ENCODE results near the gene BGN. TPM values are rescaled to one million over a fixed set of nuclear protein-coding genes. Genes with fewer than 3 reads are reported as not detected.

Gene BGN
- total and polyA plus RNA-seq, 2 experiments from 2014 or later = 0.87 to 1.8 TPM

DNA sequence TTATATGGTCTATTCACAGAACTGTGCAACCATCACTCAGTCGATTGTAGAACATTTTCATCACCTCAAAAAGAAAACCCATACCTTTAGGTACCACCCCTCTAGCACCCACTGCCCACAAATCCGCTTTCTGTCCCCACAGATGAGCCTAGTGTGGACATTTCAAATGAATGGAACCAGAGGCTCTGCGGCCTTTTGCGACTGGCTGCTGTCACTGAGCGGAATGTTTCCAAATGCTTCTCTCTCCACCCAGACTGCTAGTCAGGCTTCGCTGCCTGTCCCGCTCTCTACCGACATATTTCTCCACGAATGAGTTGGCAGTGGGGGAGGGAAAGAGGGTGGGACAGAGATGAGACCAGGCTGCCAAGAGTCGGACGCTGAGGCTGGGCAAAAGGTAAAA lies 1.7 kb upstream of the BGN start (continued):
- TF ChIP-seq ZNF462 (CRISPR knock-in tag; IDR thresholded peaks at IDR 0.05) = no peak
- no peak for TF ChIP-seq STAT1 (IDR thresholded peaks at IDR 0.05; ENCODE audit: unreplicated experiment)

DNA sequence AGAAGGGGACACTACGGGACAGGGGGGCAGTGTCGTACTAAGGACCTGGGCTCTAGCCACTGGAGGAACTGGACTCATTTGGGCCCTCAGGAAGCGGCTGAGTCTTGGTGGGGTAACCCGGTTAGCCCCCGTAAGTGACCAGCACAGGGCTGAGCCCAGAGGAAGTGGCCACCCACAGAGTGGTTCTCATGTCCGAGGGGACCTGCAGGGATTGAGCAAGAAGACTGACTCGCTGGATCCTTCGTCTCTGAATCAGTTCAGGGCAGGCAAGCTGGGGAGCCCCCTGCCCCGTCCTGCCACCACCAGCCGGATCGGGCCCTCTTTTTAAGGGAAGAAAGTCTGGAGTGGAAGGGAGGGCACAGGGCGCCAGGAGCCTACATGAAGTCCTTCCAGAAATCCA lies 719 bp upstream of the BGN start:
- Mint-ChIP-seq H3K4me3 (no peak overlapping the region), H3K9me3 (no peaks in the 10 kb centered on the region), H3K27ac (no peak overlapping the region), H3K27me3 (ENCODE audit: insufficient read depth, low read depth, poor library complexity) (peaks cover 4% of the 10 kb centered on the region), H3K36me3 (ENCODE audit: low read depth) (no peaks in the 10 kb centered on the region), H3K4me1 (peaks cover 5% of the 10 kb centered on the region)
- H3K4me2 ChIP-seq = no peak overlapping the region
- H3K79me2 ChIP-seq (replicated peaks; ENCODE audit: insufficient read depth) = no peaks in the 10 kb centered on the region
- no peaks in the 10 kb centered on the region for H4K20me1 ChIP-seq (replicated peaks; ENCODE audit: insufficient read depth)
- no peaks in the 10 kb centered on the region for H3F3A ChIP-seq (replicated peaks; ENCODE audit: low read depth)
- no peak overlapping the region for H3K4me3 ChIP-seq
- no peak overlapping the region for H3K27ac ChIP-seq (ENCODE audit: low read depth)
- no peak for ATAC-seq
- no peak overlapping the region for H2AFZ ChIP-seq
- H3K36me3 ChIP-seq (ENCODE audit: insufficient read depth) = no peaks in the 10 kb centered on the region
- no peaks in the 10 kb centered on the region for H3K27me3 ChIP-seq (ENCODE audit: insufficient read depth)
- no peaks in the 10 kb centered on the region for H3K4me1 ChIP-seq (ENCODE audit: insufficient read depth)
- no peak for DNase-seq (ENCODE audit: low spot score)
- H3K9me2 ChIP-seq (ENCODE audit: insufficient read depth) = no peaks in the 10 kb centered on the region
- TF ChIP-seq ZNF114 (CRISPR knock-in tag; IDR thresholded peaks at IDR 0.05) = no peak
- TF ChIP-seq, protein P1, sequence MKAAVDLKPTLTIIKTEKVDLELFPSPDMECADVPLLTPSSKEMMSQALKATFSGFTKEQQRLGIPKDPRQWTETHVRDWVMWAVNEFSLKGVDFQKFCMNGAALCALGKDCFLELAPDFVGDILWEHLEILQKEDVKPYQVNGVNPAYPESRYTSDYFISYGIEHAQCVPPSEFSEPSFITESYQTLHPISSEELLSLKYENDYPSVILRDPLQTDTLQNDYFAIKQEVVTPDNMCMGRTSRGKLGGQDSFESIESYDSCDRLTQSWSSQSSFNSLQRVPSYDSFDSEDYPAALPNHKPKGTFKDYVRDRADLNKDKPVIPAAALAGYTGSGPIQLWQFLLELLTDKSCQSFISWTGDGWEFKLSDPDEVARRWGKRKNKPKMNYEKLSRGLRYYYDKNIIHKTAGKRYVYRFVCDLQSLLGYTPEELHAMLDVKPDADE (IDR thresholded peaks at IDR 0.05) = no peak
- no peak for TF ChIP-seq POLR2AphosphoS5 (IDR thresholded peaks at IDR 0.05; ENCODE audit: low read depth)
- TF ChIP-seq ZNF331 (CRISPR knock-in tag; IDR thresholded peaks at IDR 0.05; ENCODE audit: low read depth) = no peak
- TF ChIP-seq CREB1 (CRISPR knock-in tag; IDR thresholded peaks at IDR 0.05; ENCODE audit: low read depth) = no peak
- TF ChIP-seq, protein P2, sequence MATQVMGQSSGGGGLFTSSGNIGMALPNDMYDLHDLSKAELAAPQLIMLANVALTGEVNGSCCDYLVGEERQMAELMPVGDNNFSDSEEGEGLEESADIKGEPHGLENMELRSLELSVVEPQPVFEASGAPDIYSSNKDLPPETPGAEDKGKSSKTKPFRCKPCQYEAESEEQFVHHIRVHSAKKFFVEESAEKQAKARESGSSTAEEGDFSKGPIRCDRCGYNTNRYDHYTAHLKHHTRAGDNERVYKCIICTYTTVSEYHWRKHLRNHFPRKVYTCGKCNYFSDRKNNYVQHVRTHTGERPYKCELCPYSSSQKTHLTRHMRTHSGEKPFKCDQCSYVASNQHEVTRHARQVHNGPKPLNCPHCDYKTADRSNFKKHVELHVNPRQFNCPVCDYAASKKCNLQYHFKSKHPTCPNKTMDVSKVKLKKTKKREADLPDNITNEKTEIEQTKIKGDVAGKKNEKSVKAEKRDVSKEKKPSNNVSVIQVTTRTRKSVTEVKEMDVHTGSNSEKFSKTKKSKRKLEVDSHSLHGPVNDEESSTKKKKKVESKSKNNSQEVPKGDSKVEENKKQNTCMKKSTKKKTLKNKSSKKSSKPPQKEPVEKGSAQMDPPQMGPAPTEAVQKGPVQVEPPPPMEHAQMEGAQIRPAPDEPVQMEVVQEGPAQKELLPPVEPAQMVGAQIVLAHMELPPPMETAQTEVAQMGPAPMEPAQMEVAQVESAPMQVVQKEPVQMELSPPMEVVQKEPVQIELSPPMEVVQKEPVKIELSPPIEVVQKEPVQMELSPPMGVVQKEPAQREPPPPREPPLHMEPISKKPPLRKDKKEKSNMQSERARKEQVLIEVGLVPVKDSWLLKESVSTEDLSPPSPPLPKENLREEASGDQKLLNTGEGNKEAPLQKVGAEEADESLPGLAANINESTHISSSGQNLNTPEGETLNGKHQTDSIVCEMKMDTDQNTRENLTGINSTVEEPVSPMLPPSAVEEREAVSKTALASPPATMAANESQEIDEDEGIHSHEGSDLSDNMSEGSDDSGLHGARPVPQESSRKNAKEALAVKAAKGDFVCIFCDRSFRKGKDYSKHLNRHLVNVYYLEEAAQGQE (IDR thresholded peaks at IDR 0.05; ENCODE audit: unreplicated experiment) = no peak

All from GM23338 (cell line).